ENCODE data around the gene ECEL1.
"Not testable (repeated sequence)": the region's sequence is repeated elsewhere in the genome, so short reads cannot be mapped to it uniquely, and the experiment has no call there.

ECEL1 gene

GRCh38 chr2:232458051-232458660 is 29.5 kb downstream of the ECEL1 start:
- DNase-seq = no peak

- DNase-seq = no peak
Observed at GRCh38 chr2:232457121-232458011, 30.3 kb downstream of the ECEL1 start.

GRCh38 chr2:232456296-232457120 is 31.1 kb downstream of the ECEL1 start:
- DNase-seq = no peak

- DNase-seq = no peak
Observed at GRCh38 chr2:232455426-232456255, 32.0 kb downstream of the ECEL1 start, which contains the start of gene ALPI. Gene ALPI (plus strand): TSS chr2:232456153. CDS start chr2:232456200, 47 bp downstream.

- no peak for DNase-seq
Observed at GRCh38 chr2:232454630-232455029, 33.0 kb downstream of the ECEL1 start.

GRCh38 chr2:232451645-232452044 is 36.0 kb downstream of the ECEL1 start:
- not testable (repeated sequence) for DNase-seq

- DNase-seq = no peak
Observed at GRCh38 chr2:232449964-232450363, 37.7 kb downstream of the ECEL1 start.

GRCh38 chr2:232448304-232448690 is 39.3 kb downstream of the ECEL1 start:
- DNase-seq = no peak

GRCh38 chr2:232447638-232448303 is 39.9 kb downstream of the ECEL1 start:
- no peak for DNase-seq

GRCh38 chr2:232447091-232447620 is 40.5 kb downstream of the ECEL1 start:
- no peak for DNase-seq

GRCh38 chr2:232446266-232446777 is 41.3 kb downstream of the ECEL1 start:
- DNase-seq = not testable (repeated sequence)

GRCh38 chr2:232445149-232445885 is 42.3 kb downstream of the ECEL1 start:
- DNase-seq = not testable (repeated sequence)

- peak; percentile 46 for DNase-seq
Observed at GRCh38 chr2:232444409-232445148, 43.1 kb downstream of the ECEL1 start.

GRCh38 chr2:232443669-232444408 is 43.8 kb downstream of the ECEL1 start:
- DNase-seq = not testable (repeated sequence)

- not testable (repeated sequence) for DNase-seq
Observed at GRCh38 chr2:232443047-232443446, 44.6 kb downstream of the ECEL1 start.

- not testable (repeated sequence) for DNase-seq
Observed at GRCh38 chr2:232442431-232442830, 45.2 kb downstream of the ECEL1 start.

- not testable (repeated sequence) for DNase-seq
Observed at GRCh38 chr2:232441922-232442321, 45.7 kb downstream of the ECEL1 start.

GRCh38 chr2:232441147-232441651 is 46.4 kb downstream of the ECEL1 start:
- DNase-seq = no peak
